H1 (cell line): ENCODE results near the gene FBXL15. TPM values are rescaled to one million over a fixed set of nuclear protein-coding genes. Genes with fewer than 3 reads are reported as not detected.

Source experiments
- CTCF ChIA-PET: fragments of 300-600 bp; sonication (Branson Sonifier 250); formaldehyde crosslinking; loops from one replicate; lab custom pipeline; 2021; ENCODE audit not compliant: partially characterized antibody; lab: Charles Lee
- POLR2A ChIA-PET: fragments of 300-600 bp; sonication (Branson Sonifier 250); formaldehyde crosslinking; loops from one replicate; lab custom pipeline; 2021; ENCODE audit warnings: inconsistent platforms; ENCODE audit not compliant: partially characterized antibody; lab: Charles Lee
- DNase-seq, 2 experiments: peaks; one replicate each; pipeline versions ENCODE4 v3.0.0 to v3.0.0-alpha.2; 2010 to 2022; ENCODE audit warnings: low spot score in 2 of 2, low read depth in 1 of 2, mixed read lengths in 1 of 2
- FAIRE-seq: peaks from 2 replicates; lab custom pipeline; 2011; peaks lifted over from hg19 to GRCh38; lab: Jason Lieb, UNC
- H2AFZ ChIP-seq: 2 replicates; pipeline ENCODE4 v1.8.1; 2012; ENCODE audit warnings: low read length, inconsistent platforms
- H2AK5ac ChIP-seq: 2 replicates; pipeline ENCODE4 v1.6.1; 2013; ENCODE audit warnings: low read depth, low read length
- H2BK120ac ChIP-seq: replicated peaks from 2 replicates; pipeline ENCODE3; 2013; ENCODE audit warnings: low read depth, low read length, inconsistent platforms
- H2BK12ac ChIP-seq: 2 replicates; pipeline ENCODE4 v1.6.1; 2013; ENCODE audit warnings: low read depth, low read length
- H2BK15ac ChIP-seq: 2 replicates; pipeline ENCODE4 v1.6.1; 2013; ENCODE audit warnings: low read length
- H2BK20ac ChIP-seq: 2 replicates; pipeline ENCODE4 v1.6.1; 2013; ENCODE audit warnings: low read length
- H2BK5ac ChIP-seq: 2 replicates; pipeline ENCODE4 v1.6.1; 2013; ENCODE audit warnings: low read depth, low read length
- H3K14ac ChIP-seq: 2 replicates; pipeline ENCODE4 v1.6.1; 2013; ENCODE audit warnings: inconsistent platforms; ENCODE audit not compliant: insufficient read length
- H3K18ac ChIP-seq: 2 replicates; pipeline ENCODE4 v1.6.1; 2013; ENCODE audit warnings: low read length; ENCODE audit errors: extremely low read depth
- H3K23ac ChIP-seq: 2 replicates; pipeline ENCODE4 v1.6.1; 2013; ENCODE audit warnings: inconsistent platforms; ENCODE audit not compliant: insufficient read length
- H3K23me2 ChIP-seq: 2 replicates; pipeline ENCODE4 v1.6.1; 2013; ENCODE audit warnings: low read depth, low read length
- H3K27ac ChIP-seq: 2 replicates; pipeline ENCODE4 v1.6.1; 2011; ENCODE audit warnings: low read depth, low read length, inconsistent platforms
- H3K27me3 ChIP-seq, 4 experiments: replicated peaks in 1 of 4; 1 replicate in 1 of 4; 2 replicates in 3 of 4; pipeline versions ENCODE4 v1.6.1 to v1.8.1; 2011 to 2013; ENCODE audit warnings: low read length in 3 of 4, mild to moderate bottlenecking in 3 of 4, inconsistent platforms in 2 of 4, mixed read lengths in 2 of 4, moderate library complexity in 1 of 4; ENCODE audit not compliant: control insufficient read depth in 3 of 4, insufficient read depth in 3 of 4; ENCODE audit errors: extremely low read depth in 1 of 4
- H3K36me3 ChIP-seq, 4 experiments: 2 replicates each; pipeline versions ENCODE4 v1.6.1 to v1.8.1; 2011 to 2013; ENCODE audit warnings: mild to moderate bottlenecking in 4 of 4, low read length in 3 of 4, moderate library complexity in 2 of 4, control low read depth in 1 of 4, inconsistent platforms in 1 of 4; ENCODE audit not compliant: insufficient read depth in 4 of 4, control insufficient read depth in 2 of 4
- H3K4ac ChIP-seq: replicated peaks from 2 replicates; pipeline ENCODE3; 2013; ENCODE audit warnings: low read length, low read depth, mixed read lengths, inconsistent platforms; ENCODE audit not compliant: insufficient read length
- H3K4me1 ChIP-seq, 4 experiments: replicated peaks in 1 of 4; 1 replicate in 1 of 4; 2 replicates in 3 of 4; pipeline versions ENCODE4 v1.6.1 to v1.8.1; 2011 to 2013; ENCODE audit warnings: low read length in 3 of 4, inconsistent platforms in 2 of 4, mixed read lengths in 1 of 4; ENCODE audit not compliant: insufficient read depth in 4 of 4, control insufficient read depth in 3 of 4
- H3K4me2 ChIP-seq, 2 experiments: 2 replicates each; pipeline versions ENCODE4 v1.6.1 to v1.8.1; 2011 to 2013; ENCODE audit warnings: low read depth in 2 of 2, low read length in 2 of 2, control low read depth in 1 of 2, inconsistent platforms in 1 of 2, mild to moderate bottlenecking in 1 of 2; ENCODE audit not compliant: insufficient read depth in 1 of 2
- H3K4me3 ChIP-seq, 4 experiments: fragments of 200-600, 300-600 bp in 1 of 4; sonication (generic), shearing (Covaris generic), sonication (Bioruptor Twin) in 1 of 4; 2 replicates each; pipeline versions ENCODE4 v1.5.1 to v1.8.1; 2011 to 2016; ENCODE audit warnings: low read length in 4 of 4, low read depth in 3 of 4, control low read depth in 2 of 4, inconsistent platforms in 2 of 4, mild to moderate bottlenecking in 2 of 4, mixed read lengths in 1 of 4, moderate library complexity in 1 of 4; ENCODE audit not compliant: insufficient read depth in 2 of 4; ENCODE audit errors: extremely low read depth in 1 of 4
- H3K56ac ChIP-seq: replicated peaks from 2 replicates; pipeline ENCODE3; 2013; ENCODE audit warnings: low read depth, mild to moderate bottlenecking, mixed read lengths, low read length, inconsistent platforms; ENCODE audit not compliant: insufficient read length
- H3K79me1 ChIP-seq: 2 replicates; pipeline ENCODE4 v1.6.1; 2013; ENCODE audit warnings: low read depth, low read length, control low read depth
- H3K79me2 ChIP-seq, 2 experiments: 2 replicates each; pipeline versions ENCODE4 v1.6.1 to v1.8.1; 2012 to 2013; ENCODE audit warnings: low read length in 2 of 2, mild to moderate bottlenecking in 2 of 2, inconsistent platforms in 1 of 2; ENCODE audit not compliant: insufficient read depth in 2 of 2, control insufficient read depth in 1 of 2
- H3K9ac ChIP-seq, 4 experiments: replicated peaks in 1 of 4; 1 replicate in 1 of 4; 2 replicates in 3 of 4; pipeline versions ENCODE4 v1.6.1 to v1.8.1; 2011 to 2013; ENCODE audit warnings: low read depth in 3 of 4, low read length in 3 of 4, control low read depth in 2 of 4, mild to moderate bottlenecking in 2 of 4, moderate library complexity in 2 of 4, inconsistent platforms in 1 of 4; ENCODE audit errors: extremely low read depth in 1 of 4
- H3K9me3 ChIP-seq, 2 experiments: 2 replicates each; pipeline versions ENCODE4 v1.6.1 to v1.8.1; 2012 to 2013; ENCODE audit warnings: mild to moderate bottlenecking in 2 of 2, moderate library complexity in 2 of 2, control low read depth in 1 of 2, inconsistent platforms in 1 of 2, low read depth in 1 of 2, low read length in 1 of 2, mixed read lengths in 1 of 2; ENCODE audit not compliant: insufficient read depth in 2 of 2
- H4K20me1 ChIP-seq, 2 experiments: replicated peaks in 1 of 2; 2 replicates each; pipeline versions ENCODE3 to v1.8.1; 2011 to 2013; ENCODE audit warnings: inconsistent platforms in 2 of 2, low read length in 2 of 2, mild to moderate bottlenecking in 1 of 2; ENCODE audit not compliant: insufficient read depth in 2 of 2, control insufficient read depth in 1 of 2
- H4K5ac ChIP-seq: 2 replicates; pipeline ENCODE4 v1.6.1; 2013; ENCODE audit warnings: low read length, low read depth, mixed read lengths, inconsistent platforms; ENCODE audit not compliant: insufficient read length
- H4K8ac ChIP-seq: 2 replicates; pipeline ENCODE4 v1.8.0; 2013; ENCODE audit warnings: mild to moderate bottlenecking, moderate library complexity, low read length, inconsistent platforms; ENCODE audit not compliant: insufficient read depth; ENCODE audit errors: extremely low read depth
- H4K91ac ChIP-seq: replicated peaks from 2 replicates; pipeline ENCODE3; 2013; ENCODE audit warnings: low read length, mixed read lengths, inconsistent platforms; ENCODE audit not compliant: insufficient read length
- BCL11A ChIP-seq, 2 experiments: IDR thresholded peaks; one replicate each; pipeline ENCODE4 v1.6.1; 2011; ENCODE audit warnings: low read depth in 2 of 2, low read length in 2 of 2, mild to moderate bottlenecking in 2 of 2
- KDM1A ChIP-seq: fragments of 200-600, 300-600 bp; sonication (generic); IDR thresholded peaks from 2 replicates; pipeline ENCODE4 v1.7.1; 2016; ENCODE audit warnings: mild to moderate bottlenecking, low read length, borderline replicate concordance
- WGBS, 2 experiments: shearing (Covaris generic) in 1 of 2; methylation state at CpG; one replicate each; pipeline versions ENCODE4 v1.1.6 to v1.1.7; 2013 to 2015; ENCODE audit warnings: low lambda C conversion rate in 2 of 2, mixed read lengths in 2 of 2, inconsistent platforms in 1 of 2, low coverage in 1 of 2, missing lambda C conversion rate in 1 of 2; ENCODE audit not compliant: insufficient replicate concordance in 2 of 2, insufficient coverage in 1 of 2, insufficient read length in 1 of 2; ENCODE audit errors: extremely low coverage in 1 of 2, missing lambda C conversion rate in 1 of 2; 5-methylcytosine and 5-hydroxymethylcytosine counted together
- polyA plus RNA-seq, 7 experiments: library from polyadenylated mRNA; depleted of rRNA in 3 of 7; stranded (reverse) in 5 of 7; unstranded in 2 of 7; fragments of >200 nt in 5 of 7; fragments of 200-250 nt in 2 of 7; gene quantifications; 1 replicate in 5 of 7; 2 replicates in 1 of 7; 4 replicates in 1 of 7; pipeline versions ENCODE4 v1.2.1 to v1.2.3, GENCODE V29; 2011 to 2013; ENCODE audit warnings: missing spikeins in 2 of 7, mixed read lengths in 2 of 7
- total RNA-seq: library from RNA; stranded (reverse); fragmentation: NEBNext Ultra II Directional; extraction: Animal tissue kit (Norgen Biotek cat#: 25700); gene quantifications from 2 replicates; pipeline ENCODE4 v1.2.1, GENCODE V29; 2021

FBXL15 gene
- total and polyA plus RNA-seq, 2 of the 8 experiments (the other 6 are each of a cell fraction or from before 2014, with no cell fraction given), result 11.3 to 22.6 TPM

DNA sequence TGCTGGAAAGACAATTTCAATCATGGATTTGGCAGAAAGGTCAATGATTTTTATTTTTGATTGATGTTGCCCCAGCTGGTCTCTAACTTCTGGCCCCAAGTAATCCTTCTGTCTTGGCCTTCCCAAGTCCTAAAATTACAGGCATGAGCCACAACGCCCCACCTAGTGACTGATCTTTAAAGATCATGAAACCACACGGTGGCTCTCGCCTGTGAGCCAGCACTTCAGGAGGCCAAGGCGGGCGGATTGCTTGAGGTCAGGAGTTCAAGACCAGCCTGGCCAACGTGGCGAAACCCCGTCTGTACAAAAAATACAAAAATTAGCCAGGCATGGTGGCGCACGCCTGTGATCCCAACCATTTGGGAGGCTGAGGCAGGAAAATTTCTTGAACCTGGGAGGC, 43.3 kb downstream of the FBXL15 start:
- Histone ChIP-seq H3K14ac (no peak overlapping the region), H2AFZ (no peak overlapping the region), H3K23ac (no peak overlapping the region), H4K8ac (no peak overlapping the region), H4K20me1 (no peaks in the 10 kb centered on the region), H3K4me3 (peak overlapping the region in 1 of 4 experiments; percentile 49; a peak in 1 of 8 replicates), H2AK5ac (no peak overlapping the region), H3K4ac (no peak overlapping the region), H3K79me1 (no peaks in the 10 kb centered on the region; the same call in 1 of the 2 replicates)
- WGBS, 2 experiments, result 89% methylated on average over 10 of the region's 10 CpGs; no CpG with 5 or more reads in 1 of the 2 experiments
- FAIRE-seq (no peak), DNase-seq (no peak)
- TF ChIP-seq BCL11A (IDR thresholded peaks at IDR 0.05; ENCODE audit: low read depth in 2 of 2, low read length in 2 of 2) (no peak), KDM1A (no peak)
- TF ChIP-seq, all 59 proteins: peak for 0
- Histone ChIP-seq H3K27ac (no peak overlapping the region), H3K27me3 (peaks cover 0 to 5% (median 0%) of the 10 kb centered on the region in 4 experiments; a peak in 1 of 7 replicates), H3K4me2 (peak overlapping the region; percentile 75 to 94; a peak in 3 of 4 replicates), H3K18ac (no peak overlapping the region), H3K79me2 (no peaks in the 10 kb centered on the region), H3K9me3 (no peaks in the 10 kb centered on the region), H3K56ac (no peak overlapping the region), H4K5ac (no peak overlapping the region), H3K23me2 (peaks cover 5% of the 10 kb centered on the region; the same call in 1 of the 2 replicates), H2BK12ac (no peak overlapping the region), H2BK20ac (no peak overlapping the region), H3K36me3 (peaks cover 0 to 4% (median 1%) of the 10 kb centered on the region in 4 experiments; a peak in 2 of 8 replicates), H2BK15ac (0 out of 2 replicates have a peak overlapping the region, but pooled peaks have one; percentile 29), H4K91ac (no peak overlapping the region), H3K9ac (no peak overlapping the region), H2BK5ac (no peak overlapping the region), H2BK120ac (no peak overlapping the region), H3K4me1 (peaks cover 8 to 24% (median 14%) of the 10 kb centered on the region in 4 experiments)
- CTCF ChIA-PET, result interaction anchor here (0.7 to 4.7 kb wide), 11 partner anchors 14 to 112 kb away, joined by 3 to 40 read pairs (median 4); partner anchors contain the start of genes C10orf95, CUEDC2 and FBXL15
- POLR2A ChIA-PET, result interaction anchor here (0.8 to 4.8 kb wide), 6 partner anchors 13 to 119 kb away, joined by 3 to 69 read pairs (median 5); partner anchors contain the start of genes C10orf95 and CUEDC2
